HepG2 (cell line): ENCODE results near the gene SULT1C4. TPM values are rescaled to one million over a fixed set of nuclear protein-coding genes. Genes with fewer than 3 reads are reported as not detected.

Experiments used
- PRDM10 ChIP-seq: sonication (generic); formaldehyde crosslinking; IDR thresholded peaks from 2 replicates; pipeline ENCODE4 v1.4.0; 2020; ENCODE audit warnings: low read depth, missing genetic modification reagents
- ZBTB7A ChIP-seq: sonication (generic); formaldehyde crosslinking; IDR thresholded peaks from 2 replicates; pipeline ENCODE4 v1.8.0; 2022; ENCODE audit warnings: mild to moderate bottlenecking, missing genetic modification reagents
- ZNF501 ChIP-seq: sonication (generic); formaldehyde crosslinking; IDR thresholded peaks from 2 replicates; pipeline ENCODE4 v1.5.1; 2020; ENCODE audit warnings: mild to moderate bottlenecking, moderate library complexity, missing genetic modification reagents
- ZNF839 ChIP-seq: sonication (generic); formaldehyde crosslinking; IDR thresholded peaks from 2 replicates; pipeline ENCODE4 v1.4.0; 2020; ENCODE audit warnings: missing genetic modification reagents, mild to moderate bottlenecking, borderline replicate concordance
- polyA plus RNA-seq, 8 experiments: library from polyadenylated mRNA; depleted of rRNA in 3 of 8; stranded (reverse) in 7 of 8; unstranded in 1 of 8; fragments of >200 nt; fragmentation: Illumina TruSeq in 4 of 8; extraction: Trizol in 4 of 8; gene quantifications; 2 replicates each; pipeline versions ENCODE4 v1.2.1 to v1.2.3, GENCODE V29; 2011 to 2016; ENCODE audit warnings: low read depth in 4 of 8, missing spikeins in 1 of 8, mixed read lengths in 1 of 8; ENCODE audit not compliant: insufficient read depth in 1 of 8
- total RNA-seq, 5 experiments: library from RNA; depleted of rRNA; stranded (reverse); fragments of >200 nt; fragmentation: Illumina TruSeq; extraction: Trizol; gene quantifications; 2 replicates each; pipeline ENCODE4 v1.2.3, GENCODE V29; 2016; ENCODE audit warnings: low read depth in 1 of 5
- TF ChIP-seq, protein P1 (sequence below): IDR thresholded peaks from 2 replicates; pipeline ENCODE4 v1.6.1; 2016; ENCODE audit warnings: low read depth, missing genetic modification reagents, missing compliant biosample characterization

The SULT1C4 gene
- total and polyA plus RNA-seq, 2 of the 13 experiments (the other 11 are each of a cell fraction or from before 2014, with no cell fraction given), result 1.3 to 8.6 TPM

DNA sequence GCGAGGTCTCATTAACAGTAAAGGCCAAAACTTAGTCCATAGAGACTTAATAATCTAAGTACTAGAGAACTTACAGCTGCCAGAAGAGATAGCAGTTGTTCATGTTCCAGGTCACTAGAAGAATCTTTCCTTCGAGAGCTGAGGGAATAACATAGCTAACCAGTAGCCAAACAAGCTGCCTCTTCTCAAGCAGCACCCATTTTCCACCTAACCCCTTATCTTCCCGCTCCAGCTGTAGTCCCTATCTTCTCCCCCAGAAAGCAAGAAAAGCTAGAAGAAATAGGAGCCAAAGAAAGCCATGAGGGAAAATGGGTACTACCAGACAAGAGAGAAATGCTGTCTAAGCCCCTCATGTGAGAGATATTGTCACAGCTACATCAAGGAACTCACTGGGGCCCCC, 24.0 kb downstream of the SULT1C4 start (continued):
- TF ChIP-seq, protein P1, sequence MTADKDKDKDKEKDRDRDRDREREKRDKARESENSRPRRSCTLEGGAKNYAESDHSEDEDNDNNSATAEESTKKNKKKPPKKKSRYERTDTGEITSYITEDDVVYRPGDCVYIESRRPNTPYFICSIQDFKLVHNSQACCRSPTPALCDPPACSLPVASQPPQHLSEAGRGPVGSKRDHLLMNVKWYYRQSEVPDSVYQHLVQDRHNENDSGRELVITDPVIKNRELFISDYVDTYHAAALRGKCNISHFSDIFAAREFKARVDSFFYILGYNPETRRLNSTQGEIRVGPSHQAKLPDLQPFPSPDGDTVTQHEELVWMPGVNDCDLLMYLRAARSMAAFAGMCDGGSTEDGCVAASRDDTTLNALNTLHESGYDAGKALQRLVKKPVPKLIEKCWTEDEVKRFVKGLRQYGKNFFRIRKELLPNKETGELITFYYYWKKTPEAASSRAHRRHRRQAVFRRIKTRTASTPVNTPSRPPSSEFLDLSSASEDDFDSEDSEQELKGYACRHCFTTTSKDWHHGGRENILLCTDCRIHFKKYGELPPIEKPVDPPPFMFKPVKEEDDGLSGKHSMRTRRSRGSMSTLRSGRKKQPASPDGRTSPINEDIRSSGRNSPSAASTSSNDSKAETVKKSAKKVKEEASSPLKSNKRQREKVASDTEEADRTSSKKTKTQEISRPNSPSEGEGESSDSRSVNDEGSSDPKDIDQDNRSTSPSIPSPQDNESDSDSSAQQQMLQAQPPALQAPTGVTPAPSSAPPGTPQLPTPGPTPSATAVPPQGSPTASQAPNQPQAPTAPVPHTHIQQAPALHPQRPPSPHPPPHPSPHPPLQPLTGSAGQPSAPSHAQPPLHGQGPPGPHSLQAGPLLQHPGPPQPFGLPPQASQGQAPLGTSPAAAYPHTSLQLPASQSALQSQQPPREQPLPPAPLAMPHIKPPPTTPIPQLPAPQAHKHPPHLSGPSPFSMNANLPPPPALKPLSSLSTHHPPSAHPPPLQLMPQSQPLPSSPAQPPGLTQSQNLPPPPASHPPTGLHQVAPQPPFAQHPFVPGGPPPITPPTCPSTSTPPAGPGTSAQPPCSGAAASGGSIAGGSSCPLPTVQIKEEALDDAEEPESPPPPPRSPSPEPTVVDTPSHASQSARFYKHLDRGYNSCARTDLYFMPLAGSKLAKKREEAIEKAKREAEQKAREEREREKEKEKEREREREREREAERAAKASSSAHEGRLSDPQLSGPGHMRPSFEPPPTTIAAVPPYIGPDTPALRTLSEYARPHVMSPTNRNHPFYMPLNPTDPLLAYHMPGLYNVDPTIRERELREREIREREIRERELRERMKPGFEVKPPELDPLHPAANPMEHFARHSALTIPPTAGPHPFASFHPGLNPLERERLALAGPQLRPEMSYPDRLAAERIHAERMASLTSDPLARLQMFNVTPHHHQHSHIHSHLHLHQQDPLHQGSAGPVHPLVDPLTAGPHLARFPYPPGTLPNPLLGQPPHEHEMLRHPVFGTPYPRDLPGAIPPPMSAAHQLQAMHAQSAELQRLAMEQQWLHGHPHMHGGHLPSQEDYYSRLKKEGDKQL, result no peak
- TF ChIP-seq ZNF839 (CRISPR knock-in tag) (no peak), ZNF501 (CRISPR knock-in tag) (no peak), PRDM10 (CRISPR knock-in tag) (no peak), ZBTB7A (no peak)
- TF ChIP-seq, all 625 proteins: peak for 0
